Stimulated activated CD8-positive, alpha-beta memory T cell treated with anti-CD3 and anti-CD28 coated beads, Interleukin-7, amount 100 ng/mL, for 24 hours (primary cell): ENCODE measurements around the gene CACNB2.
"Not testable (repeated sequence)": the region's sequence is repeated elsewhere in the genome, so short reads cannot be mapped to it uniquely, and the experiment has no call there.

Source experiments
- DNase-seq: peaks from one replicate; pipeline ENCODE4 v3.0.0-alpha.2; 2020; ENCODE audit warnings: low read depth

Gene CACNB2

GRCh38 chr10:18401416-18402195 is 261.4 kb downstream of the CACNB2 start:
- DNase-seq: no peak

GRCh38 chr10:18402853-18403252 is 262.6 kb downstream of the CACNB2 start:
- no peak for DNase-seq

GRCh38 chr10:18404530-18404929 is 264.3 kb downstream of the CACNB2 start:
- DNase-seq: no peak

- no peak for DNase-seq
These were observed 265.9 kb downstream of the CACNB2 start for GRCh38 chr10:18406136-18406535.

- DNase-seq: no peak
These were observed 269.6 kb downstream of the CACNB2 start for GRCh38 chr10:18409599-18410397.

- DNase-seq: no peak
These were observed 273.8 kb downstream of the CACNB2 start for GRCh38 chr10:18414061-18414460.

- no peak for DNase-seq
These were observed 277.8 kb downstream of the CACNB2 start for GRCh38 chr10:18417950-18418527.

GRCh38 chr10:18418541-18419215 is 278.5 kb downstream of the CACNB2 start:
- DNase-seq: no peak

- no peak for DNase-seq
These were observed 279.7 kb downstream of the CACNB2 start for GRCh38 chr10:18419945-18420344.

GRCh38 chr10:18421726-18422293 is 281.6 kb downstream of the CACNB2 start:
- DNase-seq: no peak

- DNase-seq: no peak
These were observed 282.9 kb downstream of the CACNB2 start for GRCh38 chr10:18423058-18423637.

- no peak for DNase-seq
These were observed 284.0 kb downstream of the CACNB2 start for GRCh38 chr10:18424200-18424599.

- DNase-seq: no peak
These were observed 289.1 kb downstream of the CACNB2 start for GRCh38 chr10:18429335-18429734.

GRCh38 chr10:18436902-18437301 is 296.7 kb downstream of the CACNB2 start:
- DNase-seq: no peak

- DNase-seq: no peak
These were observed 297.3 kb downstream of the CACNB2 start for GRCh38 chr10:18437486-18437885.

GRCh38 chr10:18438361-18439126 is 298.3 kb downstream of the CACNB2 start:
- DNase-seq: no peak

GRCh38 chr10:18439601-18440000 is 299.4 kb downstream of the CACNB2 start:
- DNase-seq: no peak

- DNase-seq: not testable (repeated sequence)
These were observed 305.4 kb downstream of the CACNB2 start for GRCh38 chr10:18445635-18446034.

- no peak for DNase-seq
These were observed 306.0 kb downstream of the CACNB2 start for GRCh38 chr10:18446205-18446604.

GRCh38 chr10:18449611-18450026 is 309.4 kb downstream of the CACNB2 start:
- no peak for DNase-seq

GRCh38 chr10:18450298-18450697 is 310.1 kb downstream of the CACNB2 start:
- DNase-seq: no peak
